Upper lobe of left lung (tissue), 4 donors: Measurements from ENCODE around the gene ULBP1.

ENCODE experiments used
- CTCF ChIP-seq, 6 experiments: fragments of 450-650 bp in 4 of 6; fragments of 200-600 bp in 2 of 6; sonication (generic) in 2 of 6; IDR thresholded peaks; one replicate each; pipeline ENCODE4 v1.5.1; 2016 to 2019; ENCODE audit warnings: antibody characterized with exemption in 6 of 6
- POLR2A ChIP-seq, 4 donors: fragments of 450-650 bp; IDR thresholded peaks; one replicate each; pipeline ENCODE4 v1.5.1; 2016 to 2017; ENCODE audit warnings: antibody characterized with exemption in 4 of 4, mild to moderate bottlenecking in 2 of 4
- POLR2AphosphoS5 ChIP-seq, 2 donors: sonication (generic); formaldehyde crosslinking; IDR thresholded peaks; one replicate each; pipeline ENCODE4 v1.5.1; 2017; ENCODE audit warnings: antibody characterized with exemption in 2 of 2

GRCh38 chr6:149964308-149965193 lies 808 bp downstream of the ULBP1 start:
- TF ChIP-seq POLR2AphosphoS5 (IDR thresholded peaks at IDR 0.05) (no peak), CTCF (IDR thresholded peaks at IDR 0.05) (no peak), POLR2A (IDR thresholded peaks at IDR 0.05) (no peak)
